Transverse colon (tissue), 3 donors: ENCODE data around the gene GLOD5.

Source experiments
- CTCF ChIP-seq, 5 experiments: fragments of 200-600 bp in 3 of 5; fragments of 450-650 bp in 2 of 5; sonication (generic) in 3 of 5; IDR thresholded peaks; 1 replicate in 2 of 5; 2 replicates in 3 of 5; pipeline ENCODE4 v1.5.1; 2016 to 2017; ENCODE audit warnings: antibody characterized with exemption in 5 of 5, inconsistent platforms in 3 of 5, mild to moderate bottlenecking in 2 of 5, moderate library complexity in 1 of 5
- POLR2A ChIP-seq: fragments of 450-650 bp; IDR thresholded peaks from one replicate; pipeline ENCODE4 v1.6.1; 2016; ENCODE audit warnings: antibody characterized with exemption, mild to moderate bottlenecking, moderate library complexity

- TF ChIP-seq CTCF (IDR thresholded peaks at IDR 0.05) (no peak), POLR2A (no peak)
Observed at GRCh38 chrX:48772602-48773001, 11.1 kb downstream of the GLOD5 start.
